HFFc6 (cell line): ENCODE results near the gene NSMCE1. TPM values are rescaled to one million over a fixed set of nuclear protein-coding genes. Genes with fewer than 3 reads are reported as not detected.
A peak's percentile ranks its signal among the peaks of the same experiment; 100 is the strongest.
"Not testable (repeated sequence)": the region's sequence is repeated elsewhere in the genome, so short reads cannot be mapped to it uniquely, and the experiment has no call there.

Experiments
- DNase-seq: peaks from one replicate; pipeline ENCODE4 v3.0.0-alpha.2; 2018
- H3K27ac Mint-ChIP-seq: 2 replicates; pipeline ENCODE4 v1.8.0; 2020; ENCODE audit warnings: mild to moderate bottlenecking, mixed read lengths
- H3K27me3 Mint-ChIP-seq: 2 replicates; pipeline ENCODE4 v1.8.0; 2021; ENCODE audit warnings: mild to moderate bottlenecking, moderate library complexity, mixed read lengths; ENCODE audit not compliant: insufficient read depth
- H3K36me3 Mint-ChIP-seq: 2 replicates; pipeline ENCODE4 v1.8.0; 2021; ENCODE audit warnings: low read depth, mixed read lengths
- H3K4me1 Mint-ChIP-seq: 2 replicates; pipeline ENCODE4 v1.8.0; 2020; ENCODE audit warnings: low read depth, mixed read lengths
- H3K4me3 Mint-ChIP-seq: 2 replicates; pipeline ENCODE4 v1.8.0; 2020; ENCODE audit warnings: mild to moderate bottlenecking, moderate library complexity, mixed read lengths
- H3K9me3 Mint-ChIP-seq: 2 replicates; pipeline ENCODE4 v1.8.0; 2020; ENCODE audit warnings: mild to moderate bottlenecking, mixed read lengths
- CTCF ChIP-seq: fragments of 200-600 bp; sonication (generic); IDR thresholded peaks from 2 replicates; pipeline ENCODE4 v1.5.0; 2021; ENCODE audit warnings: antibody characterized with exemption, mild to moderate bottlenecking
- total RNA-seq, 6 experiments: library from RNA; stranded (reverse); fragmentation: NEBNext Ultra II Directional; extraction: Animal tissue kit (Norgen Biotek cat#: 25700); gene quantifications; 2 replicates in 1 of 6; 3 replicates in 5 of 6; pipeline ENCODE4 v1.2.3, GENCODE V29; 2021

Gene NSMCE1
- total RNA-seq, 6 experiments from 2014 or later = 63.6 to 71.3 (median 66.5) TPM

GRCh38 chr16:27264151-27264550 lies 4.4 kb downstream of the NSMCE1 start:
- H3K27me3 Mint-ChIP-seq = no peaks in the 10 kb centered on the region; the same call in 1 of the 2 replicates
- no peaks in the 10 kb centered on the region; the same call in 1 of the 2 replicates for H3K9me3 Mint-ChIP-seq
- peak; percentile 70 for DNase-seq
- H3K4me1 Mint-ChIP-seq = peaks cover 61% of the 10 kb centered on the region
- TF ChIP-seq CTCF = no peak
- peaks cover 11% of the 10 kb centered on the region for H3K36me3 Mint-ChIP-seq
- peak overlapping the region; percentile 65 for H3K27ac Mint-ChIP-seq
- peak overlapping the region; percentile 28 for H3K4me3 Mint-ChIP-seq

- peaks cover 72% of the 10 kb centered on the region for H3K4me1 Mint-ChIP-seq
- H3K27ac Mint-ChIP-seq, H3K27me3 Mint-ChIP-seq, DNase-seq, H3K9me3 Mint-ChIP-seq, H3K4me3 Mint-ChIP-seq: not testable (repeated sequence)
- peaks cover 14% of the 10 kb centered on the region for H3K36me3 Mint-ChIP-seq
Measured at GRCh38 chr16:27262904-27263423, 5.6 kb downstream of the NSMCE1 start.

GRCh38 chr16:27259710-27260109 lies 8.9 kb downstream of the NSMCE1 start:
- Mint-ChIP-seq H3K9me3 (no peaks in the 10 kb centered on the region), H3K36me3 (peaks cover 29% of the 10 kb centered on the region), H3K27me3 (no peaks in the 10 kb centered on the region; the same call in 1 of the 2 replicates), H3K4me3 (no peak overlapping the region), H3K27ac (no peak overlapping the region), H3K4me1 (peaks cover 79% of the 10 kb centered on the region)
- DNase-seq = no peak
- TF ChIP-seq CTCF = no peak

GRCh38 chr16:27258241-27258734 lies 10.3 kb downstream of the NSMCE1 start:
- Mint-ChIP-seq H3K4me3 (peak overlapping the region; percentile 55), H3K27me3 (no peaks in the 10 kb centered on the region; the same call in 1 of the 2 replicates), H3K4me1 (peaks cover 79% of the 10 kb centered on the region), H3K9me3 (no peaks in the 10 kb centered on the region), H3K27ac (peak overlapping the region; percentile 85), H3K36me3 (peaks cover 31% of the 10 kb centered on the region)
- TF ChIP-seq CTCF = no peak
- DNase-seq = no peak

GRCh38 chr16:27257271-27257670 lies 11.3 kb downstream of the NSMCE1 start:
- H3K36me3 Mint-ChIP-seq = peaks cover 27% of the 10 kb centered on the region
- H3K27me3 Mint-ChIP-seq = no peaks in the 10 kb centered on the region; the same call in 1 of the 2 replicates
- DNase-seq = no peak
- H3K4me1 Mint-ChIP-seq = peaks cover 73% of the 10 kb centered on the region
- H3K9me3 Mint-ChIP-seq = no peaks in the 10 kb centered on the region
- no peak overlapping the region for H3K4me3 Mint-ChIP-seq
- 0 out of 2 replicates have a peak overlapping the region, but pooled peaks have one; percentile 85 for H3K27ac Mint-ChIP-seq
- no peak for TF ChIP-seq CTCF

GRCh38 chr16:27256861-27257260 lies 11.7 kb downstream of the NSMCE1 start:
- H3K4me1 Mint-ChIP-seq = peaks cover 74% of the 10 kb centered on the region
- H3K27ac Mint-ChIP-seq = no peak overlapping the region
- H3K9me3 Mint-ChIP-seq = no peaks in the 10 kb centered on the region
- H3K27me3 Mint-ChIP-seq = peaks cover under 1% of the 10 kb centered on the region
- no peak for TF ChIP-seq CTCF
- H3K4me3 Mint-ChIP-seq = no peak overlapping the region
- peaks cover 29% of the 10 kb centered on the region for H3K36me3 Mint-ChIP-seq
- no peak for DNase-seq
